Thyroid gland (tissue), 4 donors: Measurements from ENCODE around the gene SLC6A3. TPM values are rescaled to one million over a fixed set of nuclear protein-coding genes. Genes with fewer than 3 reads are reported as not detected.

Experiments used
- DNase-seq, 2 donors: peaks; one replicate each; pipeline ENCODE4 v3.0.0-alpha.2; 2019
- H3K27ac ChIP-seq, 3 donors: fragments of 200-600 bp; sonication (generic); 1 replicate in 2 of 3; 2 replicates in 1 of 3; pipeline ENCODE4 v1.5.1; 2016 to 2019; ENCODE audit warnings: mild to moderate bottlenecking in 1 of 3, moderate library complexity in 1 of 3
- H3K27me3 ChIP-seq: fragments of 200-600 bp; sonication (generic); one replicate; pipeline ENCODE4 v1.5.1; 2019
- H3K36me3 ChIP-seq, 2 donors: fragments of 200-600 bp; sonication (generic); one replicate each; pipeline ENCODE4 v1.5.1; 2016 to 2019
- H3K4me1 ChIP-seq, 2 donors: fragments of 200-600 bp; sonication (generic); one replicate each; pipeline ENCODE4 v1.5.1; 2017 to 2019
- H3K4me3 ChIP-seq, 3 donors: fragments of 200-600 bp; sonication (generic); replicated peaks in 1 of 3; 1 replicate in 2 of 3; 2 replicates in 1 of 3; pipeline ENCODE4 v1.5.1; 2016; ENCODE audit warnings: mild to moderate bottlenecking in 1 of 3
- H3K9me3 ChIP-seq: fragments of 200-600 bp; sonication (generic); one replicate; pipeline ENCODE4 v1.5.1; 2017
- POLR2A ChIP-seq, 2 donors: fragments of 450-650 bp; IDR thresholded peaks; one replicate each; pipeline ENCODE4 v1.6.1; 2017; ENCODE audit warnings: antibody characterized with exemption in 2 of 2, mild to moderate bottlenecking in 2 of 2, moderate library complexity in 1 of 2
- WGBS, 2 donors: methylation state at CpG; one replicate each; pipeline ENCODE4 v1.1.5; 2017; 5-methylcytosine and 5-hydroxymethylcytosine counted together
- intact Hi-C: fragments of 100-400 bp; cut with DNase I; formaldehyde crosslinking; loops from one replicate; pipeline ENCODE4 v1.15.1; 2023
- total RNA-seq, 4 donors: library from RNA; depleted of rRNA; stranded (reverse); fragments of >200 nt; gene quantifications; one replicate each; pipeline ENCODE4 v1.2.3, GENCODE V29; 2016
- TF ChIP-seq, protein P1 (sequence below), 6 experiments: fragments of 200-600 bp in 3 of 6; fragments of 450-650 bp in 3 of 6; sonication (generic) in 3 of 6; IDR thresholded peaks; one replicate each; pipeline ENCODE4 v1.5.1; 2016 to 2019; ENCODE audit warnings: antibody characterized with exemption in 6 of 6, mild to moderate bottlenecking in 2 of 6, inconsistent platforms in 1 of 6, moderate library complexity in 1 of 6

SLC6A3 gene
- total RNA-seq, 4 donors from 2014 or later: 0.54 to 0.67 (median 0.54) TPM; not detected in 1

DNA sequence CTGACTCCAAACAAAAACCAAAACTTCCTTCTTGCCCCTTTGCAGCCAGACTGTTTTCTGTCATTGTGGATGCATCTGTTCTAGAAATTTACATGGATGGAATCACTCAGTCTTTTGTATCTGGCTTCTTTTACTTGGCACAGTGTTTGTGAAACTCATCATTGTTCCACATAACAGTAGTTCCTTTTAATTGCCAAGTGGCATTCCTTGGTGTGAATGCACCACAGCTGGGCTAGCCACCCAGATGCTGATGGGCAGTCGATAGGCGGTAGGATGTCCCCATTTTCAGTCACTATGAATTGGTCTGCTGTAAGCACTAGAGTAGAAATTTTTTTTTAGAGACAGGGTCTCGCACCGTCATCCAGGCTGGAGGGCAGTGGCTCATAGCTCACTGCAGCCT is 94.1 kb downstream of the SLC6A3 start:
- no peak for TF ChIP-seq POLR2A (IDR thresholded peaks at IDR 0.05)
- TF ChIP-seq, protein P1, sequence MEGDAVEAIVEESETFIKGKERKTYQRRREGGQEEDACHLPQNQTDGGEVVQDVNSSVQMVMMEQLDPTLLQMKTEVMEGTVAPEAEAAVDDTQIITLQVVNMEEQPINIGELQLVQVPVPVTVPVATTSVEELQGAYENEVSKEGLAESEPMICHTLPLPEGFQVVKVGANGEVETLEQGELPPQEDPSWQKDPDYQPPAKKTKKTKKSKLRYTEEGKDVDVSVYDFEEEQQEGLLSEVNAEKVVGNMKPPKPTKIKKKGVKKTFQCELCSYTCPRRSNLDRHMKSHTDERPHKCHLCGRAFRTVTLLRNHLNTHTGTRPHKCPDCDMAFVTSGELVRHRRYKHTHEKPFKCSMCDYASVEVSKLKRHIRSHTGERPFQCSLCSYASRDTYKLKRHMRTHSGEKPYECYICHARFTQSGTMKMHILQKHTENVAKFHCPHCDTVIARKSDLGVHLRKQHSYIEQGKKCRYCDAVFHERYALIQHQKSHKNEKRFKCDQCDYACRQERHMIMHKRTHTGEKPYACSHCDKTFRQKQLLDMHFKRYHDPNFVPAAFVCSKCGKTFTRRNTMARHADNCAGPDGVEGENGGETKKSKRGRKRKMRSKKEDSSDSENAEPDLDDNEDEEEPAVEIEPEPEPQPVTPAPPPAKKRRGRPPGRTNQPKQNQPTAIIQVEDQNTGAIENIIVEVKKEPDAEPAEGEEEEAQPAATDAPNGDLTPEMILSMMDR (IDR thresholded peaks at IDR 0.05): no peak
- no peaks in the 10 kb centered on the region for H3K27me3 ChIP-seq
- 76 to 90% methylated on average over 4 of the region's 4 CpGs for WGBS, 2 donors
- no peaks in the 10 kb centered on the region for H3K9me3 ChIP-seq
- H3K4me1 ChIP-seq: no peaks in the 10 kb centered on the region
- no peak for DNase-seq
- H3K36me3 ChIP-seq: no peaks in the 10 kb centered on the region
- H3K27ac ChIP-seq: no peak overlapping the region
- H3K4me3 ChIP-seq: no peak overlapping the region
- intact Hi-C loops: no loop called here

DNA sequence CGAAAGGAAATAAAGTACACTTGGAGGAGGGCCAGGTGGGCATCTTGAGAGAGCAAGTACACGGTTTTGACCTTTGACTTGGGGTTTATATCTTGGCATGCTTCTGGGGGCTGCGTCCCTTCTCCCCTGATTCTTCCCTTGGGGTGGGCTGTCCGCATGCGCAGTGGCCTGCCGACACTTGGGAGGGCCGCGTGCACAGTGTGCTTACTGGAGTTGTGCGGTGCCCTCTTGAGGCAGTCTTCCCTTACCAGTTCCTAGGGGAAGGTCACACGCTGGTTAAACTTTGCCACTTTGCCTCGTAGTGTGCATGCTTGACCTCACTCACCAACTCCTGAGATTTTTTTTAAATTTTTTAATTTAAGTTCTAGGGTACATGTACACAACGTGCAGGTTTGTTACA is 96.0 kb downstream of the SLC6A3 start:
- intact Hi-C loops: loop anchor here (5.0 to 10.0 kb wide), 2 partner anchors 33 to 446 kb away; partner anchors contain the start of gene MRPL36

DNA sequence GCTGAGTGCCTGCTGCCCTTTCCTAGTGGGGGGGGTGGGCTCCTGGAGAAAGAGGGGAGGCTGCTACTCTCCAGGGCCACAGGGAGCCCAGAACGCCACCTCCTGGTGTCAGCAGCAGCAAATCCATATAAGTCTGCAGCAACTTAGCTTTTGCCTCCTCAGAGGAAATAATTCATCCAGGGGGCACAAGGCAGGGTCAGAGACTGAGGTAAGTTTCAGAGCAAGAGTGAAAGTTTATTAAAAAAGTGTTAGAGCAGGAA is 96.3 kb downstream of the SLC6A3 start:
- 55 to 79% methylated on average over 1 of the region's 1 CpG for WGBS, 2 donors
- Histone ChIP-seq H3K9me3 (no peaks in the 10 kb centered on the region), H3K4me1 (peaks cover 10 to 11% of the 10 kb centered on the region in 2 donors), H3K36me3 (no peaks in the 10 kb centered on the region), H3K4me3 (no peak overlapping the region), H3K27ac (no peak overlapping the region), H3K27me3 (no peaks in the 10 kb centered on the region)
- intact Hi-C loops: loop anchor here (5.0 to 10.0 kb wide), 2 partner anchors 33 to 446 kb away; partner anchors contain the start of gene MRPL36
- TF ChIP-seq, protein P1 (IDR thresholded peaks at IDR 0.05): no peak
- TF ChIP-seq POLR2A (IDR thresholded peaks at IDR 0.05): no peak
- DNase-seq: no peak

More for the DNA sequence above, 96.0 kb downstream of the SLC6A3 start:
- no peak for TF ChIP-seq POLR2A (IDR thresholded peaks at IDR 0.05)
- TF ChIP-seq, protein P1 (IDR thresholded peaks at IDR 0.05): no peak
- no peaks in the 10 kb centered on the region for H3K27me3 ChIP-seq
- no peak overlapping the region for H3K27ac ChIP-seq
- peaks cover 7 to 8% of the 10 kb centered on the region in 2 donors for H3K4me1 ChIP-seq
- H3K9me3 ChIP-seq: no peaks in the 10 kb centered on the region
- DNase-seq: no peak
- H3K4me3 ChIP-seq: no peak overlapping the region
- 29 to 36% methylated on average over 12 of the region's 12 CpGs for WGBS, 2 donors
- no peaks in the 10 kb centered on the region for H3K36me3 ChIP-seq

DNA sequence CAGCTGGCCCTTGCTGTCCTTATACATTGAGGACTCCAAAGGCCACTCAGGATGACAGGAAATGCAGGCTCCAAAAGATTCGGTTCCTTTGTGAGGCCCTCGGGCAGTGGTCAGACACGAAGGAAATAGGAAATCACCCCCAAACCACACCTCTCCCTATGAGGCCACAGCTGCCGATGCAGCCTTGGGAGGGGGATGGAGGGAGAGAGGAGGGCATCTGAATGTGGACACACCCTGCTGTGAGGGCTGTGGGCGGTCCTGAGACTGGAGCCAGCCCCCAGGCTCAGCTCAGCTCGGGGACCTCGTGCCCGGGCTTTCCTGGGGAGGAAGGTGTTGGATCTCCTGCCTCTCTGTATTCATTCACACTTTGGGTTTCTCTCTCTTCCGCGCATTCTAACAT is 97.7 kb downstream of the SLC6A3 start:
- TF ChIP-seq, protein P1 (IDR thresholded peaks at IDR 0.05): no peak
- TF ChIP-seq POLR2A (IDR thresholded peaks at IDR 0.05): no peak
- WGBS, 2 donors: 55 to 73% methylated on average over 10 of the region's 10 CpGs

DNA sequence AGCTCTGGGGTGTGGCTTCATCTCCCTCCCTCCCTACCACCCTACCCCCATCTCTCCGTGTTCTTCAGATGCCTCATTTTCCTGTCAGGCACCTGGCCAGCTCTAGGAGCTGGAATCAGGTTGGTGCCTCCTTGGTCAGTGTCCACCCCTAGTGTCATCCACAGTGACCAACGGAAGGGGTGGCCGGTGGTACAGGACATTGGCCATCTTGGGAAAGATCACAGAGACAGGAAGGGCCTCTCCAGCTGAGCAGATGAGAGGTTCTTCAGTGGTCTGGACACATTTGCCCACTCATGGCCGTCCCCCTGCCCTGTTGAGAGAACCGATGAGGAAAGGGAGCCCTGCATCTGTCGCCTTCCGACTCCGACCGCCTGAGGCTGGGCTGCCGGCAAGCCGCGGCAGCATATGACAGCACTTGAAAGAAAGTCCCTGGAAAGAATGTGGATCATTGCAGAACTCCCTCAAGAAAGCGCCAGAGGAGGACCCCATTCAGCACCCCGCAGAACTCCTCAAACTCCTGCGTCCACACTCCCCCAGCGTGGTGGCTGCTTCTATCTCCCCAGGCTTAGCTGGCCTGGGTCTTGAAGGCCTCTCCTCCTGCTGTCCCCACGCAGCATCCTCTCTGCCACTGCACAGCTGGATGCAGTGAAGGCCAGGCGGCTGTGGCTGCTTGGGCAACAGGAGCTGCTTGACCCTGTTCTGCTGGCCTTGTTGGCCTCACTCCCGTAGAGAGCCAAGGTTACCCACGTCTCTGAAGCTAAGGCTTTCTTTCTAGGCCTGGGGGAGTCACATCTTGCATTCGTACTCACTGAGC is 98.4 kb downstream of the SLC6A3 start:
- TF ChIP-seq POLR2A (IDR thresholded peaks at IDR 0.05): no peak
- TF ChIP-seq, protein P1 (IDR thresholded peaks at IDR 0.05): no peak
- WGBS, 2 donors: 91% methylated on average over 20 to 21 of the region's 21 CpGs
- Histone ChIP-seq H3K4me1 (peaks cover 25% of the 10 kb centered on the region in 2 donors), H3K9me3 (no peaks in the 10 kb centered on the region), H3K27me3 (no peaks in the 10 kb centered on the region), H3K4me3 (no peak overlapping the region), H3K36me3 (peaks cover 6% of the 10 kb centered on the region in 2 donors), H3K27ac (no peak overlapping the region)
- intact Hi-C loops: loop anchor here (5.0 to 10.0 kb wide), 2 partner anchors 35 to 448 kb away; partner anchors contain the start of gene MRPL36
- no peak for DNase-seq

More for the DNA sequence above, 97.7 kb downstream of the SLC6A3 start:
- H3K9me3 ChIP-seq: no peaks in the 10 kb centered on the region
- H3K27ac ChIP-seq: no peak overlapping the region
- peaks cover 24% of the 10 kb centered on the region in 2 donors for H3K4me1 ChIP-seq
- DNase-seq: no peak
- H3K36me3 ChIP-seq: no peaks in the 10 kb centered on the region
- intact Hi-C loops: loop anchor here (5.0 to 10.0 kb wide), 2 partner anchors 35 to 447 kb away; partner anchors contain the start of gene MRPL36
- H3K27me3 ChIP-seq: no peaks in the 10 kb centered on the region
- H3K4me3 ChIP-seq: no peak overlapping the region
